ENCODE data around the gene ZBTB16.

ZBTB16 gene

GRCh38 chr11:114131461-114131864 is 72.0 kb downstream of the ZBTB16 start:
- H3K27ac ChIP-seq (replicated peaks): no peak overlapping the region
- no peaks in the 10 kb centered on the region for H3K27me3 ChIP-seq (ENCODE audit: insufficient read depth, poor library complexity, severe bottlenecking)
- H3K4me3 ChIP-seq (replicated peaks; ENCODE audit: insufficient read depth, low read length): no peak overlapping the region
- no peak for TF ChIP-seq CTCF (IDR thresholded peaks at IDR 0.05; ENCODE audit: insufficient read depth, low read length)
- no peak for TF ChIP-seq GABPA (IDR thresholded peaks at IDR 0.05; ENCODE audit: low read depth)
- TF ChIP-seq POLR2AphosphoS5 (IDR thresholded peaks at IDR 0.05; ENCODE audit: low read depth): no peak
- TF ChIP-seq SPI1 (IDR thresholded peaks at IDR 0.05; ENCODE audit: borderline replicate concordance, low read depth): no peak
- no peak for TF ChIP-seq REST (IDR thresholded peaks at IDR 0.05; ENCODE audit: insufficient replicate concordance, low read depth)
- DNase-seq (ENCODE audit: low read depth in 1 of 2, low spot score in 1 of 2): no peak

GRCh38 chr11:114132417-114132816 is 72.9 kb downstream of the ZBTB16 start:
- no peak for DNase-seq (ENCODE audit: low read depth in 1 of 2, low spot score in 1 of 2)
- no peak overlapping the region for H3K27ac ChIP-seq (replicated peaks)
- H3K27me3 ChIP-seq (ENCODE audit: insufficient read depth, poor library complexity, severe bottlenecking): no peaks in the 10 kb centered on the region
- TF ChIP-seq SPI1 (IDR thresholded peaks at IDR 0.05; ENCODE audit: borderline replicate concordance, low read depth) (no peak), POLR2AphosphoS5 (IDR thresholded peaks at IDR 0.05; ENCODE audit: low read depth) (no peak), GABPA (IDR thresholded peaks at IDR 0.05; ENCODE audit: low read depth) (no peak), CTCF (IDR thresholded peaks at IDR 0.05; ENCODE audit: insufficient read depth, low read length) (no peak), REST (IDR thresholded peaks at IDR 0.05; ENCODE audit: insufficient replicate concordance, low read depth) (no peak)
- H3K4me3 ChIP-seq (replicated peaks; ENCODE audit: insufficient read depth, low read length): no peak overlapping the region

DNA sequence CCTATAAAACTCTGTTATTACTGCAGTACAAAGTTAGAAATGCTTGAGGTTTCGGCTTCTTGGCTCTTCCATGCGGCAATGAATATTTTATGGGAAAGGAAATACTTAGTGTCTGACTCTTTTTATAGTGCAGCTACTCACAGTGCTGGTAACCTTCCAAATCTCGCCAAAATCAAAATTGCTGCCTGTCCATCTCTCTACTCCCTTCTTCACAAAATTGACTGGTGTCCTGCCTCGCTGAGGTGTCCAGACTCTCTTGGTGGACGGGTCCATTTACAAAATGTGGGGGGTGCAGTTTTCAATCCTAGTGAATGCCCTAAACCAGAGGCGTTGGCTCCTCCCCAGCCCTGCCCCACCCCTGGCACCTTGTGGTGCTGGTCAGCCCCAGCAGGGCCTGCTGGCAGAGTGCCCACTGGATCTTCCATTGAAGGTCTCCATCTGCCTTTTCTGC is 73.5 kb downstream of the ZBTB16 start:
- H3K27ac ChIP-seq (replicated peaks): no peak overlapping the region
- no peak overlapping the region for H3K4me3 ChIP-seq (replicated peaks; ENCODE audit: insufficient read depth, low read length)
- TF ChIP-seq CTCF (IDR thresholded peaks at IDR 0.05; ENCODE audit: insufficient read depth, low read length): no peak
- TF ChIP-seq POLR2AphosphoS5 (IDR thresholded peaks at IDR 0.05; ENCODE audit: low read depth): no peak
- no peak for TF ChIP-seq SPI1 (IDR thresholded peaks at IDR 0.05; ENCODE audit: borderline replicate concordance, low read depth)
- no peak for TF ChIP-seq REST (IDR thresholded peaks at IDR 0.05; ENCODE audit: insufficient replicate concordance, low read depth)
- TF ChIP-seq GABPA (IDR thresholded peaks at IDR 0.05; ENCODE audit: low read depth): no peak
- no peak for DNase-seq (ENCODE audit: low read depth in 1 of 2, low spot score in 1 of 2)
- no peaks in the 10 kb centered on the region for H3K27me3 ChIP-seq (ENCODE audit: insufficient read depth, poor library complexity, severe bottlenecking)

Data from HL-60 (cell line).